Measurements from ENCODE around the gene NAP1L4.

DNA sequence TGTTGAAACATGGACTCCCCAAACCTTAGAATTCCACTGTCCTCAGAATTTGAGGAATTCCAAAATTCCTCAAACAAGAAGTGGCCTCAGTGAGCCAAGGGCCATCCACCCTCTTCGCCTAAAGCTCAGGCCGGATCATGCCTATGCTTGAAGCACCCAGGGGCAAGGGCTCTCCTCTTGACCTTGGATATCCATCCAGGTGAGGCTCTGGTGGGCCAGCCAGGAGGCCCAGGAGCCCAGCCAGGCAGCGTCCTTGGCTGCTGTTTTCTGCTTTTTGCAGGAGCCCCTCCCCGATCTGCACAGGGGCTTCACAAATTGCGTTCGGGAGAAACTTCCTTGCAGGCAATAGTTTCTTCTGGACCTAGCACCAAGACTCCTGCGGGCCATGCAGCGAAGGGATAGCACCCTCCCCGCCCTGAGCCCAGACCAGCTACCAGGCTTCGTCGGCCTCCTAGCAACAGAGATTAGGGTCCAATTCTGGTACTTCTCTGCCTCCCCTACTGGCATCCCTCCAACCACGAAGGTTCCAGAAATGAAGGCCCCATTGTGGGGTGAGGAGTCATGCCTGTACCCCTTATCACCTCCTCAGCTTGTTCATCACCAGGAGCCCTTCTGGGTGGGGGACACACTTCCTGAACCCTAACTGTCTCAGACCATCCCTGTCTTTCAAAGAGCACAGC, 64.9 kb downstream of the NAP1L4 start:
- TF ChIP-seq, protein P1, sequence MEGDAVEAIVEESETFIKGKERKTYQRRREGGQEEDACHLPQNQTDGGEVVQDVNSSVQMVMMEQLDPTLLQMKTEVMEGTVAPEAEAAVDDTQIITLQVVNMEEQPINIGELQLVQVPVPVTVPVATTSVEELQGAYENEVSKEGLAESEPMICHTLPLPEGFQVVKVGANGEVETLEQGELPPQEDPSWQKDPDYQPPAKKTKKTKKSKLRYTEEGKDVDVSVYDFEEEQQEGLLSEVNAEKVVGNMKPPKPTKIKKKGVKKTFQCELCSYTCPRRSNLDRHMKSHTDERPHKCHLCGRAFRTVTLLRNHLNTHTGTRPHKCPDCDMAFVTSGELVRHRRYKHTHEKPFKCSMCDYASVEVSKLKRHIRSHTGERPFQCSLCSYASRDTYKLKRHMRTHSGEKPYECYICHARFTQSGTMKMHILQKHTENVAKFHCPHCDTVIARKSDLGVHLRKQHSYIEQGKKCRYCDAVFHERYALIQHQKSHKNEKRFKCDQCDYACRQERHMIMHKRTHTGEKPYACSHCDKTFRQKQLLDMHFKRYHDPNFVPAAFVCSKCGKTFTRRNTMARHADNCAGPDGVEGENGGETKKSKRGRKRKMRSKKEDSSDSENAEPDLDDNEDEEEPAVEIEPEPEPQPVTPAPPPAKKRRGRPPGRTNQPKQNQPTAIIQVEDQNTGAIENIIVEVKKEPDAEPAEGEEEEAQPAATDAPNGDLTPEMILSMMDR (IDR thresholded peaks at IDR 0.05; ENCODE audit: low read depth, low read length) = no peak
- TF ChIP-seq POLR2A (IDR thresholded peaks at IDR 0.05; ENCODE audit: extremely low read depth, insufficient read length) = no peak
